ENCODE data around the gene SAMD10. TPM values are rescaled to one million over a fixed set of nuclear protein-coding genes. Genes with fewer than 3 reads are reported as not detected.
"Not testable (repeated sequence)": the region's sequence is repeated elsewhere in the genome, so short reads cannot be mapped to it uniquely, and the experiment has no call there.

The SAMD10 gene
- total RNA-seq, 2 donors from 2014 or later, result 21.4 to 32.7 TPM

- H3K9me3 Mint-ChIP-seq, result no peaks in the 10 kb centered on the region
- peak overlapping the region; percentile 81 for H3K4me3 Mint-ChIP-seq
- peaks cover 2% of the 10 kb centered on the region for H3K4me1 Mint-ChIP-seq
- no peaks in the 10 kb centered on the region for H3K27me3 Mint-ChIP-seq
- H3K27ac Mint-ChIP-seq, result peak overlapping the region; percentile 89
- no peak for ATAC-seq (replicated peaks)
- H3K36me3 Mint-ChIP-seq (ENCODE audit: low read depth), result peaks cover 12% of the 10 kb centered on the region
These were observed 11.1 kb downstream of the SAMD10 start for GRCh38 chr20:63968136-63968927.

GRCh38 chr20:63967330-63968135, 11.9 kb downstream of the SAMD10 start:
- no peaks in the 10 kb centered on the region for H3K9me3 Mint-ChIP-seq
- no peak for ATAC-seq (replicated peaks)
- H3K4me1 Mint-ChIP-seq, result no peaks in the 10 kb centered on the region
- no peak overlapping the region for H3K27ac Mint-ChIP-seq
- peaks cover 10% of the 10 kb centered on the region for H3K36me3 Mint-ChIP-seq (ENCODE audit: low read depth)
- no peaks in the 10 kb centered on the region for H3K27me3 Mint-ChIP-seq
- H3K4me3 Mint-ChIP-seq, result peak overlapping the region; percentile 81

DNA sequence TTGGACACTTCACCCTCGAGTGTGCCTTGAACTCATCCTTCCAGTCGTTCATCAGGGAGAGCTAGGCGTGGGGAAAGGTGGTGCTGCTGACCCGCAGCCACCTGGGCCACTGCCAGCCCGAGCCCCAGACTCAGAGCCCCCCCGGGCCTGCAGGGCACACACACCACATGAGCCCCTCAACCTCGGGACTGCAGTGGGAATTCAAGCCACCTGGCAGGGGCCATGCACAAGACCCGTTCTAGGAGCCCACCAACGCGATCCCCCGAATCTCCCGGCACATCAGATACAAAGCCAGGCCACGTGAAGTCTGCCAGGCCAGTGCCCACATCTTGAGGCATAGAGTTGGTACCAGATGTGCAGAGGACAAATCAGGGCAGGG, 12.5 kb downstream of the SAMD10 start:
- no peaks in the 10 kb centered on the region for H3K27me3 Mint-ChIP-seq
- H3K4me1 Mint-ChIP-seq, result no peaks in the 10 kb centered on the region
- no peak for ATAC-seq (replicated peaks)
- H3K9me3 Mint-ChIP-seq, result no peaks in the 10 kb centered on the region
- no peak overlapping the region for H3K27ac Mint-ChIP-seq
- peaks cover 10% of the 10 kb centered on the region for H3K36me3 Mint-ChIP-seq (ENCODE audit: low read depth)
- no peak overlapping the region for H3K4me3 Mint-ChIP-seq

DNA sequence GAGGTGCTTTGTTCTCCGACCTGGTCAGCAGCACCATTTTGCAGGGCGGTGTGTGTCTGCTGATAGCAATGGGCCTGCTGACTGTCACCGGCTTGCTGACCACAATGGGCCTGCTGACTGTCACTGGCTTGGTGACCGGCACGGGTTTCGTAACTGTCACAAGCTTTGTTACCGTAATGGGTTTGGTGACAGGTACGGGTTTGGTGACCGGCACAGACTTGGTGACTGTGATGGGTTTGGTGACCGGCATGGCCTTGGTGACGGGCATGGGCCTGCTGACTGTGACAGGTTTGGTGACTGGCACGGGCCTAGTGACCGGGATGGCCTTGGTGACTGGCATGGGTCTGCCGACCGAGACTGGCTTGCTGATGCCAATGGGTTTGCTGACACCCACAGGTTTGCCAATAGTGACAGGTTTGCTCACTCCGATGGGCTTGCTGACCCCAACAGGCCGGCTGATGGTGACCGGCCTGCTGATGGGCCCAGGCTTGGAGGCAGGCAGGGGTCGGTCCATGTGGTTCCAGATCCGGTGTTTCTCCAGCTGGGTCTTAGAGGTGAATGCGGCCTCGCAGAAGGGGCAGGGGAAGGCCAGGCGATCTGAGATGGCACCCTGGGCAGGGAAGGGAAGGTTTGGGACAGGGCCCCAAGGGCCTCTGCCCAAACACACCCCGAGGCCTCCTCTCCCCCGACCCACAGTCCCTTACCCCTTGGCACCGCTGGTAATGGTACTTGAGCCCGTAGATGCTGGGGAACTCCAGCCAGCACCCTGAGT, 13.1 kb downstream of the SAMD10 start:
- ATAC-seq (replicated peaks), result no peak
- H3K27me3 Mint-ChIP-seq, result no peaks in the 10 kb centered on the region
- H3K27ac Mint-ChIP-seq, result no peak overlapping the region
- H3K4me3 Mint-ChIP-seq, result no peak overlapping the region
- H3K4me1 Mint-ChIP-seq, result no peaks in the 10 kb centered on the region
- peaks cover 10% of the 10 kb centered on the region for H3K36me3 Mint-ChIP-seq (ENCODE audit: low read depth)
- no peaks in the 10 kb centered on the region for H3K9me3 Mint-ChIP-seq

GRCh38 chr20:63964412-63964811, 15.0 kb downstream of the SAMD10 start:
- no peak for ATAC-seq (replicated peaks)
- H3K27me3 Mint-ChIP-seq, result no peaks in the 10 kb centered on the region

GRCh38 chr20:63963784-63964301, 15.6 kb downstream of the SAMD10 start:
- no peaks in the 10 kb centered on the region for H3K4me1 Mint-ChIP-seq
- no peaks in the 10 kb centered on the region for H3K9me3 Mint-ChIP-seq
- H3K4me3 Mint-ChIP-seq, result no peak overlapping the region
- ATAC-seq (replicated peaks), result no peak
- H3K27me3 Mint-ChIP-seq, result no peaks in the 10 kb centered on the region
- no peak overlapping the region for H3K27ac Mint-ChIP-seq
- peaks cover 10% of the 10 kb centered on the region for H3K36me3 Mint-ChIP-seq (ENCODE audit: low read depth)

More at GRCh38 chr20:63964412-63964811, 15.0 kb downstream of the SAMD10 start:
- Mint-ChIP-seq H3K4me1 (no peaks in the 10 kb centered on the region), H3K27ac (no peak overlapping the region), H3K4me3 (no peak overlapping the region), H3K36me3 (ENCODE audit: low read depth) (peaks cover 10% of the 10 kb centered on the region), H3K9me3 (no peaks in the 10 kb centered on the region)

DNA sequence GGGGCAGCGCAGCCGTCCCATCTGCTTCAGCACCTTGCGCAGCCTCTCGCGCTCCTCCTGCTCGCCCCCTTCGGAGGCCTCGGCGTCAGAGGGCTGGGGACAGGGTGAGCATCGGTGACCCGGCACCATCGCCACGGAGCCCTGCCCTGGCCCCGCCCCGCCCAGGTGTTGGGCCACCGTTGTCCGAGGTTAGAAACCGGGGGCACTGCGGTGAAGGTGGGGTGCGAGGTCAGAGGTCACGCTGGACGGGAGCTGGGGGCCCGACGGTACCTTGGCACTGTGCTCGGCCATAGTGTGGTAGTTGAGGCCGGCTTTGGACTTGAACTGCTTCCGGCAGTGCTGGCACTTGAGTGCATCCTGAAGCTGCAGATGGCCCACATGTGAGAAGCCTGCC, 16.1 kb downstream of the SAMD10 start:
- Mint-ChIP-seq H3K27me3 (no peaks in the 10 kb centered on the region), H3K4me3 (no peak overlapping the region), H3K27ac (no peak overlapping the region), H3K36me3 (ENCODE audit: low read depth) (peaks cover 10% of the 10 kb centered on the region), H3K9me3 (no peaks in the 10 kb centered on the region), H3K4me1 (no peaks in the 10 kb centered on the region)
- no peak for ATAC-seq (replicated peaks)

DNA sequence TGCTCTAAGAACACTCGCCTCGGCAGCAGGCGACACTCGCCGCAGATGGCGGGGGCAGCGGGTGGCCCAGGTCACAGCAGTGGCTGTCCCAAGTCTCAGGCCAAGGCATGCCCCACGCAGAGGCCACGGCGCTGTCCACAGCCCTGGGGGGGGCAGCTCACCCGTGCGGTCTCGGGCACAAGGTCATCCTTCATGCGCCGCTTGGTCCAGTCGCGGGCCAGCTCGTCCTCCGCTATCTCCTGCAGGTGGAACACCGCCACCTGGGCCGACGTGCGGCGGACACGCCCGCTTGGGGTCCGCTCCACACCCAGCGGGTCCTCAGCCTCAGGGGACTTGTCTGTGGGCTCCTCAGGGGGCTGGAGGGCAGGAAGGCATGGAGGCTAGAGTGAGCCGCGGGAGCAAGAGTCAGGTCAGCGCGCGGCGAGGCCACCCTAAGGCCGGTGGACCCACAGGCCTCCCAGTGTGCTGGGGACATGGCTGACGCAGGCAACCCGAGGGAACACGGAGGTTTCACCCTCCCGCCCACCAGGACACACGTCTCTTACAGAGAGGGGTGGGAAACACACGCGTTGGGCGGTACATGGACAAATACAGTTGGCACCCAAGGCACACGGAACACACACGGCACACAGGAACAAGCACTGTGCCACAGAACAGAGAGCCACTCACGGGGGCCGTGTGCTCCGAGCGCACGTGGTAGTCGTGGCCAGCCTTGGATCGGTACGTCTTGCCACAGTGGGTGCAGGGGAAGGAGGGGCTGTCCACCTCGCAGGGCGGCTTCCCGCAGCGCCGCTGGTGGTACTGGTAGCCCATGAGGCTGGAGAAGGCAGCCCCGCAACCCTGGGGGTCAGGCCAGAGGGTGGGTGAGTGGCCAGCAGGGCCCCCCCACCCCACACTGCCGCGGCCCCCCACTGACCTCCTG, 16.8 kb downstream of the SAMD10 start:
- Mint-ChIP-seq H3K4me1 (no peaks in the 10 kb centered on the region), H3K9me3 (no peaks in the 10 kb centered on the region), H3K27me3 (no peaks in the 10 kb centered on the region), H3K4me3 (no peak overlapping the region), H3K27ac (no peak overlapping the region), H3K36me3 (ENCODE audit: low read depth) (peaks cover 10% of the 10 kb centered on the region)
- no peak for ATAC-seq (replicated peaks)

DNA sequence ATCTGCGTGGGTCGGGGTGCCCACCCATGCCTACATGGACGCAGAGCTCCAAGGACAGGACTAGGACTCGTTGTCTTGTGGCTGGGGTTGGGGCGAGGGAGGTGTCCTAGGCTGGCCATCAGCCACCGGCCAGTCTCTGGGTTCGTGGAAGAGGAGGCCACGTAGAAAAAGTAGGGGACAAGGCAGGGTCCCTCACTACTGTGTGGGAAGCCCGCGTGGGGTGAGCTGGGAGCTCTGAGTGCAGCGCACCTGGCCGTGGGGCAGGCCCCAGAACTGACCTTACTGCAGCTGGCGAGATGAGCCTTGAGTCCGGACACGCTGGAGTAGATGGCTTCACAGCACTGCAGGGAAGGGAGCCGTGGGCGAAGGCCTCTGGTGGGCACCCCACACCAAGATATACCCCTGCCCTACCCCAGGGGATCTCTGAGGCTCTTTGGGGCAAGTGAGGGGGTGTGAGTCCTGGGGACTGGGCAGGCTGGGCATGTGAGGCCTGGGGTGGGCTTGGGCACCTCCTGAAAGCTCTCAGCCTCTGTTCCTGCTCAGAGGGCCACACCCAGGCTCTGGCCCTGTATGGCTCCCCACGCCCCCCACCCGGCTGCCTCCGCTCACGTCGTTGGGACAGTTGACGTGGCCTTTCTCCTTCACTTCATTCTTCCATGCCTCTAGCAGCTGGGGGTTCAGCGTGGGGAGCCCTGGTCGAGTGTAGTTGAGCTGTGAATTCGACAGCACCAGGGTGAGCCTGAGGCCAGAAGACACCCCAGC, 17.6 kb downstream of the SAMD10 start:
- H3K4me1 Mint-ChIP-seq, result no peaks in the 10 kb centered on the region
- no peak overlapping the region for H3K27ac Mint-ChIP-seq
- no peaks in the 10 kb centered on the region for H3K27me3 Mint-ChIP-seq
- peaks cover 10% of the 10 kb centered on the region for H3K36me3 Mint-ChIP-seq (ENCODE audit: low read depth)
- H3K9me3 Mint-ChIP-seq, result no peaks in the 10 kb centered on the region
- ATAC-seq (replicated peaks), result no peak
- no peak overlapping the region for H3K4me3 Mint-ChIP-seq

DNA sequence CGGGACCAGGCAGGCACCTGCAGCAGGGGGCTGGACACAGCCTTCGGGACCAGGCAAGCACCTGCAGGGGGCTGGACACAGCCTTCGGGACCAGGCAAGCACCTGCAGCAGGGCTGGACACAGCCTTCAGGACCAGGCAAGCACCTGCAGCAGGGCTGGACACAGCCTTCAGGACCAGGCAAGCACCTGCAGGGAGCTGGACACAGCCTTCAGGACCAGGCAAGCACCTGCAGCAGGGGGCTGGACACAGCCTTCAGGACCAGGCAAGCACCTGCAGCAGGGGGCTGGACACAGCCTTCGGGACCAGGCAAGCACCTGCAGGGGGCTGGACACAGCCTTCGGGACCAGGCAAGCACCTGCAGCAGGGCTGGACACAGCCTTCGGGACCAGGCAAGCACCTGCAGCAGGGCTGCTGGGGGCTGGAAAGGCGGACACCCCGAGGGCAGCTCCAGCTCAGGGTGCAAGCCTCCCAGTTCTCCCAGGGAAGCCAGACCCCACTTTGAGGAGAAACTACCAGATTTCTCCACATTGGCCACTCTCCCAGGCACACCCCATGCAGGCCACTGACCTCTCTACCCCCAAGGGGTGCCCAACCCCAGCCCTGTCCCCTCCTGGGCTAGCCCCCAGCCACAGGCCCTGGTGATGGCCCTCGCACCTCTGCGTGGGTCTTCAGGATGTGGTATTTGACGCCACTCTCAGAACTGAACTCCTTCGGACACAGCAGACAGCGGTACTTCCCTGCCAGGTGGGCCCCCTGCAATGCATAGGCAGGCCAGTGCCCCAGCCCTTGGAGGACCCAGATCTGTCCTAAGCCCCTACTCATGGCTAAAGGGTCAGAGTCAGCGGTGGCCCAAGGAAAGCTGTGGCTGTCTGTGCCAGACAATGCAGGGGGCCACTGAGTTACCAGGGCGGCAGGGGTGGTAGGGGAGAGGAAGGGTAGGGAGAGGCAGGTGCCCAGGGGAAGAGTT, 18.5 kb downstream of the SAMD10 start:
- not testable (repeated sequence) for H3K4me1 Mint-ChIP-seq; H3K4me3 Mint-ChIP-seq; H3K36me3 Mint-ChIP-seq (ENCODE audit: low read depth); H3K27ac Mint-ChIP-seq; H3K27me3 Mint-ChIP-seq; ATAC-seq (replicated peaks); H3K9me3 Mint-ChIP-seq

- ATAC-seq (replicated peaks), result no peak
- H3K27ac Mint-ChIP-seq, result no peak overlapping the region
- no peaks in the 10 kb centered on the region for H3K4me1 Mint-ChIP-seq
- no peaks in the 10 kb centered on the region for H3K27me3 Mint-ChIP-seq
- no peaks in the 10 kb centered on the region for H3K9me3 Mint-ChIP-seq
- no peaks in the 10 kb centered on the region for H3K36me3 Mint-ChIP-seq (ENCODE audit: low read depth)
- H3K4me3 Mint-ChIP-seq, result no peak overlapping the region
These were observed 19.8 kb downstream of the SAMD10 start for GRCh38 chr20:63959699-63960075.

- no peak for ATAC-seq (replicated peaks)
- Mint-ChIP-seq H3K27ac (peak overlapping the region; percentile 90), H3K4me1 (peaks cover 5% of the 10 kb centered on the region), H3K9me3 (no peaks in the 10 kb centered on the region), H3K27me3 (no peaks in the 10 kb centered on the region), H3K4me3 (no peak overlapping the region), H3K36me3 (ENCODE audit: low read depth) (peaks cover 5% of the 10 kb centered on the region)
These were observed 20.3 kb downstream of the SAMD10 start for GRCh38 chr20:63958964-63959698.

All from activated T-helper 17 cell treated with anti-CD3 and anti-CD28 coated beads, Interleukin-2, amount 50 U/mL, for 72 hours (primary cell).